ENCODE measurements around the gene ARID1B.

Gene ARID1B

DNA sequence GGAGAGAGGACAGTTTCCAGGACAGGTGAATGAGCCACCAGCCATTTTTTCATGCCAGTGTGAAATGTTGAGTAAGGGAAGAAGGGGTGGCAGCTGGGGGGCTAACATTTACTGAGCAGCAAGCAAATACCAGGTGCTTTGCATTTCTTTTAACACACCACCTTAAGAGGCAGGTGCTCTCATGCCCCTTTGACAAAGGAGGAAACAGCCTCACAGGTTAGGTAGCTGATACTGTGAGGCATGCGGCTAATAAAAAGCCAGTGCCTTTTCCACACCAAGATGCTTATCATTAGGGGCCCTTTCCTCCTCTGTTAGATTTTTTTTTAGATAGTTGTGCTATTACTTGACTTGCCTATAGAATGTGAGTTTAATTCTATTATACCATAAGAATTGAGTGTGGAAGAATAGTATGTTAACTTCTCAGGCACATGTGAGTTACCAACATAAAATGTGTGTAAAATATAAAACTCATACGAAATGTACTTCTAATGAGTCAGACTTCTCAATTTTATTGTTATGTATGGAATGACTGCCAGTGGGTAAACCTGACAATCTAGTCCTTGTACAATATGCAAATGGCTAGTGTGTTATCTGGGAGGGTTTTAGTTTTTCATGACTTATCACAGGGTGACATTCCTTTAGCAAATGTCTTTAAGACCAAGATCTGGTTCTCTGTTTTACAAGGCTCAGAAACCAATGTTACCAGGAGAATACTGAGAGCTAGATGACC lies 286.2 kb downstream of the ARID1B start:
- DNase-seq: no peak

GRCh38 chr6:157063923-157064322 lies 286.7 kb downstream of the ARID1B start:
- no peak for DNase-seq

DNA sequence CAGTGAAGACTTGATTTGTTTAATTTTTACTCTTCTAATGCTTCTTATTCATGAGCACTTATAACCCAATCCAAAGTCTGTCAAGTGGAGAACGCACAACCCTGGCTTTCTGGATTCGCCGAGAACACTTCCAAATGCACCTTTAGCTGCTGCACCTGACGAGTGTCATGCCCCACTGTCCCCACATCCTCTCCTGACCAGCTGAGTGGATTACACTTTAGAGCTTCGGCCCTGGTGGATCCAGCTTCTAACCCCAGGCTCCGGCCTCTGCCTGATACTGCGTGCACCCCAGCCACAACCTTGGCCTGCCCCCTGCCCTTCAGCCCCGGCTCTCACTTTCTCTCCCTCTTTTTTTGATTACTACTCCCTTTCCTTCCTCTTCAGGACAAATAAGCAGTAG lies 287.3 kb downstream of the ARID1B start:
- DNase-seq: no peak

DNA sequence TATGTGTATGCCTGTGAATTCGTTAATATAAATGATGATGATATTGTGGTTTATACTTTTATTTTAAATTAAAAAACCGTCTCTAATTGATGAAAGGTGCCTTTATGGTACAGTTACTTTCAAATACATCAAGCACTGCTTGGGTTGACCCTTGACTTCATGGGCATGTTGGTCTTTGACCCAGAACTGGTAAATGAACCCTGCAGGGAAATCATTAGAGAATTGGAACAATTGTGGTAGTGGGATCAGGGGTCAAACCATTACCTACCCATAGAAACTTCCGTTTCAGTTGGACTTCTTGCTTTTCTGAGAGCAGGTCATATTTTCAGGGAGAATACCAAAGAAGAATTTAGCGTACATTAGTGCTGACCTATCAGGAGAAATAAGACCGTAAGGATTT lies 288.2 kb downstream of the ARID1B start:
- no peak for DNase-seq

DNA sequence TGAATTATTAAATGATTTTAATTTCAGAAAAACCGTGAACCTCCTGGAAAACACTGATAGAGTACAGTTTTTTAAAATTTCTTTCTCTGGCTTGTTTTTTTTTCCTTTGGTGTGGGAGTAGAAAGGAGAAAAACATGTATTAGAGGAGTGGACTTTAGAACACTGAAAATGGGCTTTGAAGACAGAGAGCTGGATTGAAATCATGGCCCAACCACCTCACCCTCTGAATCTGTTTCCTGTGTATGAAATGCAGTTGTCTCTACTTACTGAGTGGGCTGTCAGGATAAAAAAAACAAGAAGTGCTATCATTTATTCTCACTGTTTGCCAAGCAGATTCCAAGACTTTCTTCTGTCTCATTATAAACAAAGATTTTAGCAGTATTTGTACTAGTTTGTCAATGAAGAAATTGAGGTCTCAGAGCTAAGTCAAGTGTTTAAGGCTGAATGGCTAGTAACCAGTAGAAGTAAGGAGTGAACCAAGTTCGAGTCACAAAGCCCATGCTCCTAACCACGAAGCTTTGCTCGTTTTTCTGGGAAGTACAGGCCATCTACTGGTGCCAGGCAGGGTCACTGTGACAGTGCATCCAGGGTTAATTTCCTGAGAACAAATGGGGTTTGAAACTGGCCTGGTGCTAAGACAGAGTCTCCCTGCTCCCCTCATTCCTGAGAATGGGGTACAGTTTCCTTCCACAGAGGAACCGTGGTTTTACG lies 289.8 kb downstream of the ARID1B start:
- no peak for DNase-seq

DNA sequence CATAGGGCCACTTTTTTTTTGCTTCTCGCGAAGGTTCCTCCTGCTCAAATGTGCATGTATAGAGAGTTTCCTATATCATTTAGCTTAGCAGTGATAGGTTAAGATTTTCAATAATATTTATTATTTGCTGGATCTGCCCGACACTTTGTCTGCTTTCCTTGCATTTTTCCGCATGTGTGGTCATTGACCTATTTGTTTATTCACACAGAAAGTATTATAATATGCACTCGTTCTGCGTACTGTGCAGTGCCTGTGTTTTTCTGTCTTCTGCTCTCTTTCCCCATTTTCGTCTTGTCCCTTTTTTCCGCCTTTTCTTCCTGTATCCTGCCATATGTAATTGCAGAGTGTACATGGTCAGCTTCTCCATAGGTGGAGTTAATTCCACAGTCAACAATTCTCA lies 290.3 kb downstream of the ARID1B start:
- no peak for DNase-seq

GRCh38 chr6:157068691-157069324 lies 291.6 kb downstream of the ARID1B start:
- DNase-seq: no peak

GRCh38 chr6:157069585-157069984 lies 292.4 kb downstream of the ARID1B start:
- no peak for DNase-seq

GRCh38 chr6:157070403-157071107 lies 293.4 kb downstream of the ARID1B start:
- no peak for DNase-seq

GRCh38 chr6:157072128-157072527 lies 294.9 kb downstream of the ARID1B start:
- no peak for DNase-seq

- no peak for DNase-seq
Observed at GRCh38 chr6:157073596-157073995, 296.4 kb downstream of the ARID1B start.

- no peak for DNase-seq
Observed at GRCh38 chr6:157074969-157075368, 297.8 kb downstream of the ARID1B start.

GRCh38 chr6:157075549-157076450 lies 298.6 kb downstream of the ARID1B start:
- peak; percentile 50 for DNase-seq

DNA sequence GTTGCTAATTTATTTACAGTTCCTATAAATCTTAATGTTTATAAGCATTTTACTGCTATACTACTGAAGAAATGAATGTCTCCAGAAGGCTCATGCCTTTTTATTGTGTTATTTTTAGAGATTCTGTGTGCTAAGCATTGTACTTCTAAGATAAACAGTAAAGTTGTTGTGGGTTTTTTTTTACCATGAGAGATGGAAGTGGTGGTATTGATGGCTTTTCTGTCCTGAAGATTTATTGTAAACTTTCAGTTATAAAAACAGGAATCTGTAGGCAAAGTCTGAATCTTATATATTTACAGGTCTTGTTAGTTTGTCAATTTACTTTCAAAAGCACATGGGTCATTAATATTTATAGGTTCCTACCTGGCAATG lies 299.3 kb downstream of the ARID1B start:
- DNase-seq: no peak

- DNase-seq: no peak
Observed at GRCh38 chr6:157077251-157077650, 300.1 kb downstream of the ARID1B start.

DNA sequence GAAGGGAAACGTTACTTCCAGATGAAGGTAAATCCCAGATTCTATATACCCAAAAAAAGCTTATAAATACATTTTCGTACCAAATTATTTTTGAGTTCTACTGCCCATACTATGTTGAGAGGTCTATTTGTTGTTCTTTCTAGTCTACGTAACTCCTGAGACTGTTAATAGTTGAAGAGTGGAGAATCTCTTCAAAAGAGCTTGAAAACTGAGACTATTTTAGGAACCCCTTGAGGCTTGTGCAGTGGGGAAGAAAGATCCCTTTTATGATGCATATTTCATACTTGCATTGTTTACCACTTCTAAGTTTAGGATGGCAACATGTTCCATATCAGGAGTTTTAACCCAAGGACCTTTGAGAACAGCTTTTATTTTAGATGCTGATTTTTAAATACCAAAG lies 301.1 kb downstream of the ARID1B start:
- no peak for DNase-seq

- DNase-seq: no peak
Observed at GRCh38 chr6:157079277-157079676, 302.1 kb downstream of the ARID1B start.

- DNase-seq: no peak
Observed at GRCh38 chr6:157079771-157080170, 302.6 kb downstream of the ARID1B start.

GRCh38 chr6:157080986-157081391 lies 303.8 kb downstream of the ARID1B start:
- no peak for DNase-seq

- DNase-seq: no peak
Observed at GRCh38 chr6:157083343-157083742, 306.2 kb downstream of the ARID1B start.

DNA sequence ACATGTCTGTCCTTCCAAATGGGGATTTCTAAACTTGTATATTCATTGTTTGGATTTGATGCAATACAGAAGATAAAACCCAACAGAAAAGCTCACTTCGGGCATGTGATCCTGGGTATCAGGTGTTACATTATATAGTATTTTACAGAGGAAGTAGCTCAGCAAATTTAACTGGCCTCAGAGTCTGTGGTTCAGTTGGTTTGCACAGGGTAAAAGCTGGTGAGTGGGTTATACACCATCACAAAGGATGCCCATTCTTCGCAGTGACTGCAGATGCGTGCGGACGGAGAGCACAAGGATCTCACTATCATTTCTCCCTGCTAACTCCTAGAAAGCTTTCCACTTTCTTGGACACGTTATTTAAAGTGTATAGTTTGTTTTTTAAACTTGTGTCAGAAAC lies 309.5 kb downstream of the ARID1B start:
- DNase-seq: no peak

- no peak for DNase-seq
Observed at GRCh38 chr6:157087974-157088373, 310.8 kb downstream of the ARID1B start.

Measured in activated CD4-positive, alpha-beta T cell treated with anti-CD3 and anti-CD28 coated beads for 48 hours (primary cell).